Measurements from ENCODE around the gene ZBTB22. TPM values are rescaled to one million over a fixed set of nuclear protein-coding genes. Genes with fewer than 3 reads are reported as not detected.
"Not testable (repeated sequence)": the region's sequence is repeated elsewhere in the genome, so short reads cannot be mapped to it uniquely, and the experiment has no call there.

The ZBTB22 gene, protein sequence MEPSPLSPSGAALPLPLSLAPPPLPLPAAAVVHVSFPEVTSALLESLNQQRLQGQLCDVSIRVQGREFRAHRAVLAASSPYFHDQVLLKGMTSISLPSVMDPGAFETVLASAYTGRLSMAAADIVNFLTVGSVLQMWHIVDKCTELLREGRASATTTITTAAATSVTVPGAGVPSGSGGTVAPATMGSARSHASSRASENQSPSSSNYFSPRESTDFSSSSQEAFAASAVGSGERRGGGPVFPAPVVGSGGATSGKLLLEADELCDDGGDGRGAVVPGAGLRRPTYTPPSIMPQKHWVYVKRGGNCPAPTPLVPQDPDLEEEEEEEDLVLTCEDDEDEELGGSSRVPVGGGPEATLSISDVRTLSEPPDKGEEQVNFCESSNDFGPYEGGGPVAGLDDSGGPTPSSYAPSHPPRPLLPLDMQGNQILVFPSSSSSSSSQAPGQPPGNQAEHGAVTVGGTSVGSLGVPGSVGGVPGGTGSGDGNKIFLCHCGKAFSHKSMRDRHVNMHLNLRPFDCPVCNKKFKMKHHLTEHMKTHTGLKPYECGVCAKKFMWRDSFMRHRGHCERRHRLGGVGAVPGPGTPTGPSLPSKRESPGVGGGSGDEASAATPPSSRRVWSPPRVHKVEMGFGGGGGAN
- 11.6 and 14.9 TPM in 2 replicates for total RNA-seq (2014; rRNA removed; shearing (Covaris generic))

GRCh38 chr6:33317669-33318425 lies at the start of gene ZBTB22:
ZBTB22 (minus strand) TSS chr6:33317744; CDS start chr6:33316916, 828 bp downstream.
- H3K36me3 ChIP-seq (replicated peaks; ENCODE audit: control insufficient read depth, insufficient read depth, low read length): peaks cover 22% of the 10 kb centered on the region

DNA sequence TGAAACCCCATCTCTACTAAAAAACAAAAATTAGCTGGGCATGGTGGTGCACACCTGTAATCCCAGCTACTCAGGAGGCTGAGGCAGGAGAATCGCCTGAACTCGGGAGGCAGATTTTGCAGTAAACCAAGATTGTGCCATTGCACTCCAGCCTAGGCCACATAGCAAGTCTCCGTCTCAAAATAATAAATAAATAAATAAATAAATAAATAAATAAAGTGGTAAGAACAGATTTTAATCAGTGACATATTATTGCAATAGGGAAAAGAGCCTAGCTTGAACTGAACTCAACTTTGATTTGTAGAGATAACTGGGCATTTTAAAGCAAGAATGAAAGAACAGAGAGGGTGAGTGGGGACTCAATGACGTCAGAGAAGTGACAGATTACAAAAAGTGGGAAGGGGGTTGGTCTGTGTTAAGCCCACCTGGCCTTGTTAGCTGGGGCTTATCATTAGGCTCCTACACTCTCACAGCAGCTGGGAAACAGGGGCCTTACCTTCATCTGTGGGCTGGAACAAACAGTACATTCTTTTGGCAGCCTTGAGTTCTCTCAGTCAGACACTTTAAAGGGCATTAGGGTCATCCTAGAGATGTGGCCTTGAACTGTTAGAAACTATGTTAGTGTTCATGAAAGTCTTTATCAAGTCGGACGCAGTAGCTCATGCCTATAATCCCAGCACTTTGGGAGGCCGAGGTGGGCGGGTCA lies 49.6 kb upstream of the ZBTB22 start:
- H3K36me3 ChIP-seq (replicated peaks; ENCODE audit: control insufficient read depth, insufficient read depth, low read length): no peaks in the 10 kb centered on the region
- DNase-seq: no peak
- no peak overlapping the region for H3K4me3 ChIP-seq (ENCODE audit: insufficient read depth, low read depth, low read length)
- H3K27me3 ChIP-seq (ENCODE audit: control insufficient read depth, insufficient read depth, low read length): no peaks in the 10 kb centered on the region

More at GRCh38 chr6:33317669-33318425, at the start of gene ZBTB22:
- peaks cover 17% of the 10 kb centered on the region; the same call in 1 of the 2 replicates for H3K27me3 ChIP-seq (ENCODE audit: control insufficient read depth, insufficient read depth, low read length)
- DNase-seq: peak; percentile 97
- peak within 1 kb of the TSS; percentile 72 for H3K4me3 ChIP-seq (ENCODE audit: insufficient read depth, low read depth, low read length)

DNA sequence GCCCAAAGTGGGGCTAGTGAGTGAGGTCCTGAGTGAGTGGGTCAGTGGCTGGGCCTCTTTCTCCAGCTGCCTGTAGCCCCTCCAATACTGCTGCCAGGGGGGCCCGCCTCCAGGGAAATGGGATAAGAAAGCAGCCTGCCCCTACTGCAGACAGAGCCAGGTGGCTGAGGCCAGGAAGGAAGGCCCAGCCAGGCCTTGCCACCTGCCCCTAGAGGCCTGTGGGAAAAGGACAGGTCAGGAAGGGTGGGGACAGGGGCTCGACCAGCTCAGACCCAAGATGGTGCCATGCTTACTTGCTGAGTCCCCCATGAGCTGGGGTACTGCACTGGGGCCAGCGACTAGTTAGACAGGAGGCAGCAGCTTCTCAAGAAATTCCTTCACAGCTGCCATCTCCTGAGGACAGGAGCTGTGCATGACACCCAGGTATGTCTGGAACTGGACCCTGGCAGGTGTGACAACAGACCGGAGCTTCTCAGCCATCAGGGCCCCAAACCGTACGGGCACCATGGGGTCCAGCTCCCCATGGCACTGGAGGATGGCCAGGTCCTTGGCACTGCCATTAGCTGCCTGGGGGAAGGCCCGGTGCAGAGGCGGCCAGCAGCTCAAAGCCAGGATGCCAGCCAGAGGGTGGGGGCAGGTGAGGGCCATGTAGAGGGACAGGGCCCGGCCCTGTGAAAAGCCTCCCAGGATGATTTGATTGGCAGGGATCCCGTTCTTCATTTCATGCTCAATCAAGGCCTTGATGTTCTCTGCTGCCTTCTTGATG lies 47.8 kb upstream of the ZBTB22 start:
- DNase-seq: peak; percentile 49
- H3K36me3 ChIP-seq (replicated peaks; ENCODE audit: control insufficient read depth, insufficient read depth, low read length); H3K27me3 ChIP-seq (ENCODE audit: control insufficient read depth, insufficient read depth, low read length): not testable (repeated sequence)

DNA sequence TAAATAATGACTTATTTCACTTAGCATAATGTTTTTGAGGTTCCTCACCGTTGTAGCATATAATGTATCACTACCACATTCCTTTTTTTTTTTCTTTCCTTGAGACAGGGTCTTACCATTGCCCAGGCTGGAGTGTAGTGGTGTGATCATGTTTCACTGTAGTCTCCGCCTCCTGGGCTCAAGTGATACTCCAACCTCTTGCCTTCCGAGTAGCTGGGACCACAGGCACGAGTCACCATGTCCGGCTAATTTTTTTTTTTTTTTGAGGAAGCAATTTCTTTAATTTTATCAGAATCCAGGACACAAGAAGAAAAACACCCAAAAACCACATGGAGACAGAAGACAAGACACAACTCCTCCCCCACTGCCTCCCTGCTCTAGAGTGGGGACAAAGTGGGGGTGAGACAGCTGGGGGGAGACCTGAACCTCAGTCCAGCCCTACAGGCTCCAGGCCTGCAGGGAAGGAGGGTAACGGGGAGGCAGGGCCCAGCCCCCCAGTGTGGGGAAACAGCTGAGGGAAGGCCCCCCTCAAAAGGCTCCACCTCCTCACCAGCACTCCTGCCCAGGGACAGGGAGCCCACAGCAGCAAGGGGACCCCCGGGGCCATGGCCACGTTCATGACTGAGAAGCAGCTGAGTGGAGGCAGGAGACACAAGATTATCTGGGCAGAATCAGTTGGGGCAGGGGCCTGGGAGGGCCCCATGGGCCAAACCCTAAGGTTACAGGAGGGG lies 47.1 kb upstream of the ZBTB22 start:
- not testable (repeated sequence) for H3K36me3 ChIP-seq (replicated peaks; ENCODE audit: control insufficient read depth, insufficient read depth, low read length); H3K27me3 ChIP-seq (ENCODE audit: control insufficient read depth, insufficient read depth, low read length); H3K4me3 ChIP-seq (ENCODE audit: insufficient read depth, low read depth, low read length)
- DNase-seq: peak; percentile 33

More for the DNA sequence above, 47.8 kb upstream of the ZBTB22 start:
- H3K4me3 ChIP-seq (ENCODE audit: insufficient read depth, low read depth, low read length): not testable (repeated sequence)

DNA sequence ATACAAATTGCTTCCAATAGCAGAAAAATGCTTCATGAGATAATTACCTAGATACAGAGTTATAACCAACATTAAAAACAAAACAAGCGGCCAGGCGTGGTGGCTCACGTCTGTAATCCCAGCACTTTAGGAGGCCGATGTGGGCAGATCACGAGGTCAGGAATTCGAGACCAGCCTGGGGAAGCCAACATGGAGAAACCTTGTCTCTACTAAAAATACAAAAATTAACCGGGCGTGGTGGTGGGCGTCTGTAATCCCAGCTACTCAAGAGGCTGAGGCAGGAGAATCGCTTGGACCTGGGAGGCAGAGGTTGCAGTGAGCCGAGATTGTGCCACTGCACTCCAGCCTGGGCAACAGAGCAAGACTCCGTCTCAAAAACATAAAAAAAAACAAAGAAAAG lies 45.9 kb upstream of the ZBTB22 start:
- DNase-seq; H3K27me3 ChIP-seq (ENCODE audit: control insufficient read depth, insufficient read depth, low read length); H3K4me3 ChIP-seq (ENCODE audit: insufficient read depth, low read depth, low read length); H3K36me3 ChIP-seq (replicated peaks; ENCODE audit: control insufficient read depth, insufficient read depth, low read length): not testable (repeated sequence)

DNA sequence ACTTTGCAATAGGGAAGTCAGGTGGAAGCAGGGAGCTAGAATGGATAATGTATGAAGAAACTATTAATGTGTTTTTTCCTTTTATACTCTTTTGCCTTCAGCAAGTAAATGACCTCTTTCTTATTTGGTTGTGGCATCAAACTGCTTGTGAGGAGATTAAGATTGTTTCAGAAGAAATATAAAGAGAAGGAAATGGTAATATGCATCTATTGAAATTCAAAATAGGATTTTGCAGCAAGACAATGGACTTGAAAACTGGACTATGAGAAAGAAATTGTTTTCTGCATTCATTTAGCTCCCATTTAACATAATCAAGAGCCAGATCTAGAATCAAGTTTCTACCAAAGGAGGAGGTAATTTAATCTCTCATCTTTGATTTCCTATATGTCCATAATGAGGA lies 41.8 kb upstream of the ZBTB22 start:
- H3K4me3 ChIP-seq (ENCODE audit: insufficient read depth, low read depth, low read length): no peak overlapping the region
- H3K36me3 ChIP-seq (replicated peaks; ENCODE audit: control insufficient read depth, insufficient read depth, low read length): no peaks in the 10 kb centered on the region
- DNase-seq: no peak
- H3K27me3 ChIP-seq (ENCODE audit: control insufficient read depth, insufficient read depth, low read length): no peaks in the 10 kb centered on the region

GRCh38 chr6:33357160-33357871 lies 39.8 kb upstream of the ZBTB22 start:
- not testable (repeated sequence) for H3K36me3 ChIP-seq (replicated peaks; ENCODE audit: control insufficient read depth, insufficient read depth, low read length); H3K4me3 ChIP-seq (ENCODE audit: insufficient read depth, low read depth, low read length); H3K27me3 ChIP-seq (ENCODE audit: control insufficient read depth, insufficient read depth, low read length); DNase-seq

- Histone ChIP-seq H3K27me3 (ENCODE audit: control insufficient read depth, insufficient read depth, low read length) (no peaks in the 10 kb centered on the region), H3K36me3 (replicated peaks; ENCODE audit: control insufficient read depth, insufficient read depth, low read length) (no peaks in the 10 kb centered on the region), H3K4me3 (ENCODE audit: insufficient read depth, low read depth, low read length) (no peak overlapping the region)
- no peak for DNase-seq
These were observed 38.8 kb upstream of the ZBTB22 start for GRCh38 chr6:33356295-33356694.

GRCh38 chr6:33355860-33356259 lies 38.3 kb upstream of the ZBTB22 start:
- not testable (repeated sequence) for H3K36me3 ChIP-seq (replicated peaks; ENCODE audit: control insufficient read depth, insufficient read depth, low read length); DNase-seq; H3K4me3 ChIP-seq (ENCODE audit: insufficient read depth, low read depth, low read length); H3K27me3 ChIP-seq (ENCODE audit: control insufficient read depth, insufficient read depth, low read length)

DNA sequence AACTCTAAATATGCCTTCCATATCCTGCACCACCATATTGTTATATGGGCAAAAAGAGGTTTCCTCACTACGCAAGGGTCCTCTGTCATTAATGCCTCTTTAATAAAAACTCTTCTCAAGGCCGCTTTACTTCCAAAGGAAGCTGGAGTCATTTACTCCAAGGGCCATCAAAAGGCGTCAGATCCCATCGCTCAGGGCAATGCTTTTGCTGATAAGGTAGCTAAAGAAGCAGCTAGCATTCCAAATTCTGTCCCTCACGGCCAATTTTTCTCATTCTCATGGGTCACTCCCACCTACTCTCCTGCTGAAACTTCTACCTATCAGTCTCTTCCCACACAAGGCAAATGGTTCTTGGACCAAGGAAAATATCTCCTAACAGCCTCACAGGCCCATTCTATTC lies 30.3 kb upstream of the ZBTB22 start:
- Histone ChIP-seq H3K27me3 (ENCODE audit: control insufficient read depth, insufficient read depth, low read length) (no peaks in the 10 kb centered on the region), H3K36me3 (replicated peaks; ENCODE audit: control insufficient read depth, insufficient read depth, low read length) (no peaks in the 10 kb centered on the region), H3K4me3 (ENCODE audit: insufficient read depth, low read depth, low read length) (no peak overlapping the region)
- DNase-seq: no peak

DNA sequence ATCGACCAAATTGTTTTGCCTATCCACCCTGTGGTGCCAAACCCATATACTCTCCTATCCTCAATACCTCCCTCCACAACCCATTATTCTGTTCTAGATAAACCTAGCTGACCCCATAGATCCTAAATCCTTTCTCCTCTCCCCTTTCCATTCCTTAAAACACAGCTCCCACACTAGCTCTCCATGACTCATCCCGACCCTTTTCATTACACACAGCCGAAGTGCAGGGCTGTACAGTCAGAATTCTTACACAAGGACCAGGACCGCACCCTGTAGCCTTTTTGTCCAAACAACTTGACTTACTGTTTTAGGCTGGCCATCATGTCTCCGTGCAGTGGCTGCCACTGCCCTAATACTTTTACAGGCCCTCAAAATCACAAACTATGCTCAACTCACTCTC lies 29.4 kb upstream of the ZBTB22 start:
- not testable (repeated sequence) for H3K27me3 ChIP-seq (ENCODE audit: control insufficient read depth, insufficient read depth, low read length); H3K4me3 ChIP-seq (ENCODE audit: insufficient read depth, low read depth, low read length); H3K36me3 ChIP-seq (replicated peaks; ENCODE audit: control insufficient read depth, insufficient read depth, low read length); DNase-seq

GRCh38 chr6:33344701-33345697 lies 27.5 kb upstream of the ZBTB22 start:
- Histone ChIP-seq H3K4me3 (ENCODE audit: insufficient read depth, low read depth, low read length) (no peak overlapping the region), H3K27me3 (ENCODE audit: control insufficient read depth, insufficient read depth, low read length) (no peaks in the 10 kb centered on the region), H3K36me3 (replicated peaks; ENCODE audit: control insufficient read depth, insufficient read depth, low read length) (no peaks in the 10 kb centered on the region)
- peak; percentile 70 for DNase-seq
